Muscle layer of duodenum (tissue), 2 donors: ENCODE measurements around the gene ALLC.

ENCODE experiments used
- H3K27ac ChIP-seq: one replicate; pipeline ENCODE4 v1.7.0; 2013; ENCODE audit warnings: mild to moderate bottlenecking, low read length
- H3K27me3 ChIP-seq: one replicate; pipeline ENCODE4 v1.7.0; 2013; ENCODE audit warnings: low read depth, mild to moderate bottlenecking, control low read depth, low read length
- H3K36me3 ChIP-seq, 2 donors: one replicate each; pipeline ENCODE4 v1.7.0; 2013; ENCODE audit warnings: low read length in 2 of 2, control low read depth in 1 of 2, mild to moderate bottlenecking in 1 of 2; ENCODE audit not compliant: insufficient read depth in 2 of 2, control insufficient read depth in 1 of 2
- H3K4me1 ChIP-seq, 2 donors: one replicate each; pipeline ENCODE4 v1.7.0; 2013; ENCODE audit warnings: low read length in 2 of 2, mild to moderate bottlenecking in 2 of 2, control low read depth in 1 of 2, moderate library complexity in 1 of 2; ENCODE audit not compliant: insufficient read depth in 2 of 2, control insufficient read depth in 1 of 2
- H3K4me3 ChIP-seq, 2 donors: one replicate each; pipeline ENCODE4 v1.7.0; 2013; ENCODE audit warnings: low read length in 2 of 2, low read depth in 1 of 2, mild to moderate bottlenecking in 1 of 2
- H3K9me3 ChIP-seq, 2 donors: one replicate each; pipeline ENCODE4 v1.7.0; 2013; ENCODE audit warnings: low read length in 2 of 2, control low read depth in 1 of 2, mild to moderate bottlenecking in 1 of 2; ENCODE audit not compliant: control insufficient read depth in 1 of 2
- donor health status: healthy.

The ALLC gene

DNA sequence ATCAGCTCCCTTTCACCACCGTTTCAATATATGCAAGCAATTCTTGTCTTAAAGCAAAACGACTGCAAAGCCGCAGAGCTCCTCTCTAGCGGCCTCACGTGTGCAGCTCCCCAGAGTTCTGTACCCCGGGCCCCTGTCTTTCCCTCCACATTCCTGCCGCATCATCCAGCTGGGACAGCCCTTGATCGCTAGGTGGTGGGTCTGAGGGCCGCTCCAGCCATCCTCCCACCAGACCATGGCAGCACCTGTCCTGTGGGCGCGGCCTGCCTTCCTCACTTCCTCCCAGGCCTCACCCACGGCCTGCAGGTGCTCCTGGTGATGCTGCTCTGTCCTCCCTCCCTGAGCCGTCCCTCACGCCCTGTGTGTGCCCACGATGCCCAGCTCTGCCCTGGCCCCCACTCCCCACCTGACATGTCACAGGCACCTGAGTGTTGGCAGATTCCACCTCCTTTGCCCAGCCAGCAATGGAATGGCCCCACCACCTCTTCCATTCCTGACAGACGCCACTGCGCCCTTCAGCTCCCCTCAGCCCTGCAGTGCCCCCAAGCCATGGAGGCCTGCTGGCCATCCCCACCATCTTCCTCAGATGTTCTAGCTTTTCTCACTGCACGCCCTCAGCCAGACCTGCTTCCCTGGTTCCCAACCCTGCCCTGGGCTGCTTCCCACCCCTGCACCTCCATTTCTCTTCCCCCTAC is 15.3 kb upstream of the ALLC start:
- Histone ChIP-seq H3K27ac (no peak overlapping the region), H3K9me3 (no peaks in the 10 kb centered on the region), H3K27me3 (no peaks in the 10 kb centered on the region), H3K36me3 (no peaks in the 10 kb centered on the region), H3K4me3 (no peak overlapping the region), H3K4me1 (no peaks in the 10 kb centered on the region)

DNA sequence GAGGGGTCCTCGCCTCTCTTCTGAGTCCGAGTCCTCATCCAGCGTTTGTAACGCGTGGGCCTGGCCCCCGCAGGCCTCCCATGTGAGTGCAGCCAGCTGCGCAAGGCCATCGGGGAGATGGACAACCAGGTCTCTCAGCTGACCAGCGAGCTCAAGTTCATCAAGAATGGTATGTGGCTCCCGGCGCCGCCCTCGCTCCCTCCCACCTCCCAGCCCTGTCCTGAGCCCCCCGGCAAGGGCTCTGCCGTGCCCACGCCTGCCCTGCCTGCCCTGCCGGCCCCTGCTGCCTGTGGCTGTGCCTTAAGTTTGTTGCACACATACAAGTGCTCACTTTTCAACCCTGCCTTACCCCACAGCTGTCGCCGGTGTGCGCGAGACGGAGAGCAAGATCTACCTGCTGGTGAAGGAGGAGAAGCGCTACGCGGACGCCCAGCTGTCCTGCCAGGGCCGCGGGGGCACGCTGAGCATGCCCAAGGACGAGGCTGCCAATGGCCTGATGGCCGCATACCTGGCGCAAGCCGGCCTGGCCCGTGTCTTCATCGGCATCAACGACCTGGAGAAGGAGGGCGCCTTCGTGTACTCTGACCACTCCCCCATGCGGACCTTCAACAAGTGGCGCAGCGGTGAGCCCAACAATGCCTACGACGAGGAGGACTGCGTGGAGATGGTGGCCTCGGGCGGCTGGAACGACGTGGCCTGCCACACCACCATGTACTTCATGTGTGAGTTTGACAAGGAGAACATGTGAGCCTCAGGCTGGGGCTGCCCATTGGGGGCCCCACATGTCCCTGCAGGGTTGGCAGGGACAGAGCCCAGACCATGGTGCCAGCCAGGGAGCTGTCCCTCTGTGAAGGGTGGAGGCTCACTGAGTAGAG is 14.4 kb upstream of the ALLC start:
- no peaks in the 10 kb centered on the region for H3K4me1 ChIP-seq
- H3K36me3 ChIP-seq = no peaks in the 10 kb centered on the region
- no peaks in the 10 kb centered on the region for H3K9me3 ChIP-seq
- no peak overlapping the region for H3K4me3 ChIP-seq
- no peaks in the 10 kb centered on the region for H3K27me3 ChIP-seq
- H3K27ac ChIP-seq = no peak overlapping the region

DNA sequence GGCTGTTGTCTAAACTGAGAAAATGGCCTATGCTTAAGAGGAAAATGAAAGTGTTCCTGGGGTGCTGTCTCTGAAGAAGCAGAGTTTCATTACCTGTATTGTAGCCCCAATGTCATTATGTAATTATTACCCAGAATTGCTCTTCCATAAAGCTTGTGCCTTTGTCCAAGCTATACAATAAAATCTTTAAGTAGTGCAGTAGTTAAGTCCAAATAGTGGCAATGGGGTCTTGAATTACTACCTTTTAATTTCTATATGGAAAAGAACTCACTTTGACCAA is 13.8 kb upstream of the ALLC start:
- no peaks in the 10 kb centered on the region for H3K4me1 ChIP-seq
- H3K9me3 ChIP-seq = no peaks in the 10 kb centered on the region
- H3K27ac ChIP-seq = no peak overlapping the region
- no peak overlapping the region for H3K4me3 ChIP-seq
- H3K36me3 ChIP-seq = no peaks in the 10 kb centered on the region
- no peaks in the 10 kb centered on the region for H3K27me3 ChIP-seq

DNA sequence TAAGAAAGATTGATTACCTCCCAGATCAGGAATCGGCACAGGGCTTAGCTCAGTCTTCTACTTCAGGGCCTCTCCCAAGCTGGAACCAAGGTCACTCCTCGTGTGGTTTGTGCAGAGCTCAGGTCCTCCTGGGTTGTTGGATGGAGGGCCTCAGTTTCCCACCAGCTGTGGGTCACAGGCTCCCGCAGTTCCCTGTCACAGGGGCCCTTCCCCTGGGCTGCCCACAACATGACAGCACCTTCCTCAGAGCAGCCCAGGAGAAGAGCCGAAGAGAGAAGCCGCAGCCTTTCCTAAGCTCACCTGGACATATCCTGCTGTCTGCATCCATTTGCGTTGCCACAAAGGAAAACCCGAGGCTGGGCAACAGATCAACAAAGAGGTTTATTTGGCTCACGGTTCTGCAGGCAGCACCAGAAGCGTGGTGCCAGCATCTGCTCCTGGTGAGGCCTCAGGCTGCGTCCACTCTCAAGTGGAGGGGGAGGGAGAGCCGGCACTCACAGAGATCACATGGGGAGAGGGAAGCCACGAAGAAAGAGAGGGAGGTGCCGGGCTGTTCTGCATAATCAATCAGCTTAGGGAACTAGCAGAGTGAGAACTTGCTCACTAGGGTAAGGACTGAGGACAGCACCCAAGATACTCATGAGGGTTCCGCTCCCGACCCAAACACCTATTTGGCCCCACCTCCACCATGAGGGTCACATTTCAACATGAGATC is 13.0 kb upstream of the ALLC start:
- H3K27ac ChIP-seq = no peak overlapping the region
- no peaks in the 10 kb centered on the region for H3K4me1 ChIP-seq
- H3K9me3 ChIP-seq = no peaks in the 10 kb centered on the region
- H3K4me3 ChIP-seq = no peak overlapping the region
- H3K27me3 ChIP-seq = no peaks in the 10 kb centered on the region
- no peaks in the 10 kb centered on the region for H3K36me3 ChIP-seq

DNA sequence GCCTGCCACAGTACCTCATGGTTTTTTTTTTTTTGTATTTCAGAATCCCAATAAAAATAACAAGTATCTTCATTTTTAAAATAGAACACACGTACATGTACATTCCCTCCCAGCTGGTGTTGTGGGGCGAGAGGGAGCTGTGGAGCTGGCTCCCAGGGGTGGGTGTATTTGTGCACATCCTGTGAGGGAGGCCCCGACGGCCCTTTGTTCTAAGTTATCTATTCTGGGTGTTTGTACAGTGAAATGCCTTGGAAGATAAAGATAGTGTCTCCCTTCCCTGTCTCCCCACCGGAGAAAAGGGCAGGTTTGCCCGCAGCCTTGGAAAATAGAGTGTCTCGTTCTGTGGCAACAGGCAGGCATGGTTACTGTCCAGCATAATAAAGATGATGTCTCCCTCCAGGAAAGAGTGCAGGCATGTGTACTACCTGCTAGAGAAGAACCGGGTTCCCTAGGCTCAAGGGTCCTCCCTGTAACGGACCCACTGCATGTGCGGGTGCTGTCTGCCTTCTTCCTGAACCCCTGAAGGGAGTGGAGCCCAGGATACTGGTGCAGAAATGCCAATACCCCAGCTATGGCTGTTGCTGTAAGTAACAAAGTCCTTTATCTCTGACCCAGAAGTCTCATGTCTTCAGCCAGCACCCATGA is 12.1 kb upstream of the ALLC start:
- H3K27me3 ChIP-seq = no peaks in the 10 kb centered on the region
- H3K4me1 ChIP-seq = peaks cover 0 to 7% of the 10 kb centered on the region in 2 donors
- no peak overlapping the region for H3K27ac ChIP-seq
- no peak overlapping the region for H3K4me3 ChIP-seq
- H3K36me3 ChIP-seq = no peaks in the 10 kb centered on the region
- H3K9me3 ChIP-seq = no peaks in the 10 kb centered on the region

DNA sequence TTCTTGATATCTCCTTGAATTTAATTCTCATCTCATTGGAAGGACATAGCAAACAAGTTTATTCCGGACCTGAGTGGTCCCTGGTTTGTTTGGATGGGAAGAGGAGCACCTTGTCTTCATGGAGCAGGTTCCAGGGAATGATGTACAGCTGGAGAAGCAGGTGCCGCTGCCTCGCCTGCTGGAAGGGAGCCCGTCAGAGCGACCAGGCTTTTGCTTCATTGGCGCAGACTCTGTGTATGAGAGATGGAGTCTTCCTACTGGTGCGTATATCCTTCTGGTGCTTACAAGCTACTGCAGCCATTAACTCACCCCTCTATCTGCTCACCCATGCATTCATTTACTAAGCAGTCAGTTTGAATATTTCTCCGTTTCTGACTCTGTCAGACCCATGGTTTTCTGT is 11.6 kb upstream of the ALLC start:
- Histone ChIP-seq H3K27me3 (no peaks in the 10 kb centered on the region), H3K4me1 (peaks cover under 1 to 8% of the 10 kb centered on the region in 2 donors), H3K9me3 (no peaks in the 10 kb centered on the region), H3K27ac (no peak overlapping the region), H3K36me3 (no peaks in the 10 kb centered on the region), H3K4me3 (no peak overlapping the region)

DNA sequence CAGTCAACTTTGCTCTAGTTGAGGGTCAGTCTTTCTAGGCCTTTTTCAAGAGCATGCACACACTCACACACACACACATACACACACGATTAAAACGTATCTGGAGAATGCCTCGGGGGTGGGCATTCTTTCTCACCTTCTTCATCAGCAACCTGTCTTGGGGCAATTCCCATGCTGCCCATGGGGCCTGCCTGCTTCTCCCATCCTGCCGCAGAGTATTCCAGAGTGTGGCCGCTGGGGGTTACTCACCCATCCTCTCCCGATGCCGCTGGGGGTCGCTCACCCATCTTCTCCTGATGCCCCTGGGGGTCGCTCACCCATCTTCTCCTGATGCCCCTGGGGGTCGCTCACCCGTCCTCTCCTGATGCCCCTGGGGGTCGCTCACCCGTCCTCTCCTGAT is 10.8 kb upstream of the ALLC start:
- Histone ChIP-seq H3K27ac (no peak overlapping the region), H3K9me3 (no peaks in the 10 kb centered on the region), H3K36me3 (no peaks in the 10 kb centered on the region), H3K27me3 (no peaks in the 10 kb centered on the region), H3K4me1 (peaks cover 4 to 12% of the 10 kb centered on the region in 2 donors), H3K4me3 (no peak overlapping the region)

DNA sequence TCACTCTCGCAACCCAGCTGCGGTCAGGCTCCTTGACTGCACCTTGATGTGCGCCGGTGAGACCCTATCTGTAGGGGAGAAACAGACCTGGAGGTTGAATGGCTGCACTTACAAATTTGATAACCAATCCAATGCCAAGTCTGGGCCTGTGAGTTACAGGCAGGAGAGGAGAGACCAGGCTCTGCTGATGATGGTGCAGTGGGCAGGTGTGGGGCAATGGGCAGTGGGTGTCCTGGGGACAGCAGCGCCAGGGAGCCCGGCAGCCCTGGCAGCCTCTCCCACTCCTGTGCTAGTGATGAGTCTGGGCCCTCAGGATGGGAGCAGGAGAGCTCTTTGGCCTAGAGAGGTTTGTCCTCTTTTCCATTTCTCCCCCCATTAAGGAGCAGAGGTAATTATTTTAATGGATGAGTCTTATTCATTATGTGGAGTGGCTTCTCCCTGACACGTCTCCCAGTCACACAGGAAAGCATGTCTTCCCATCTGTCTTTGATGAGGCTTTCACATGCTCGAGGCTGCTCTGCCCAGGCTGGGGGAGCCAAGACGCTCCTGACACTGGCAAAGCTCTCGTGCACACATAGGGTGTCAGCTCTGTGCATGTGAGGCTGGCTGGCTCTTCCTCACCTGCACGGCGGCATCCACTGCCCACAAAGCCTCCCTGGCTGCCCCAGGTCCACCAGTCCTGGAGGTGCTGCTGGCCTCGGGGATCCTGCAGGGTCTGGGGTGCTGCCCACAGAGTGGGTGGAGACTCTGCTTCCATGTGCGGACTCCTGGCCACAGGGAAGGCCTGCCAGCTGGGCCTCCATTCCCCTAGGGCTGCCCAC is 10.0 kb upstream of the ALLC start:
- Histone ChIP-seq H3K4me3 (no peak overlapping the region), H3K4me1 (peaks cover 4 to 12% of the 10 kb centered on the region in 2 donors), H3K36me3 (no peaks in the 10 kb centered on the region), H3K27ac (no peak overlapping the region), H3K27me3 (no peaks in the 10 kb centered on the region), H3K9me3 (no peaks in the 10 kb centered on the region)

DNA sequence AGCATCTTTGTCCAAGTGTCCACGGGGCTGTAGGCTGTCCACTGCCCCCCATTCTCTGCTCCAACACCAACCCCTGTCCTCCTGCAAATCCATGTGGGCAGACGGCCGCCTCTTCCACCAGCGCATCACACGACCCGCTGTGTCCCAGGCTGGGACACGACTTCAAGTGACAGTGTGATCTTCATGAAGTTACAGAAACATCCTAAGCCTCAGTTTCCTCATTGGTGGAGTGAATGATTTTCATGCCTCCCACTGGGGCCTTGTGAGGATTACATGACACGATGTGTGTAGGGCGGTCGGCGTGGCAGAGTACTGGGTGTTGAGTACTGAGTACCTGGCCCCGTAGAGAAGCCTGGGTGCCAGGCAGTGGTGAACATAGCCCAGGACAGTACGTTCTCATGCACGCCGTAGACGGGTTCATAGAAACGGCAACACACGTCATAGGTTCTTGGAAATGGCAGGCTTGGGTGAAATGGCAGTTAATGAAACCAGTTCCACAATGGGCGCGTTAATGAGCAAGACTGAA is 9.3 kb upstream of the ALLC start:
- H3K9me3 ChIP-seq = no peaks in the 10 kb centered on the region

DNA sequence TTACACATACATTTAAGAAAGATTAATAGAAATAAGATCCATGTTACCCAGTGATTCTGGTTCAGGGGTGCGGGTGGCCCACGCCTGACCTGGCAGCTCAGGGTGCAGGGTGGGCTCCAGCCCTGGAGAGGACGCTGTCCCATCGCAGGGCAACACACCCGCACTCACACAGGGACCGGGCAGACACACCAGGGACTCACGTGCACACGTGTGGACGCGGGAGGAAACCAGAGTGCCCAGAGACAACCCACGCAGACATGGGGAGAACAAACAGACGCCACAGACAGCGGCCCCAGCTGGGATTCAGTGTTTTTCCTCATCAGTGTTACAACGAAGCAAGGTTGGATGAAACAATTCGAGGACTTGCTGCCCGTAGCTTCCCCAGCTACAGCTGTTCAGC is 8.4 kb upstream of the ALLC start:
- Histone ChIP-seq H3K36me3 (no peaks in the 10 kb centered on the region), H3K4me3 (no peak overlapping the region), H3K9me3 (no peaks in the 10 kb centered on the region), H3K4me1 (peaks cover 4 to 12% of the 10 kb centered on the region in 2 donors), H3K27ac (no peak overlapping the region), H3K27me3 (no peaks in the 10 kb centered on the region)

More for the DNA sequence above, 9.3 kb upstream of the ALLC start:
- Histone ChIP-seq H3K27ac (no peak overlapping the region), H3K4me3 (no peak overlapping the region), H3K36me3 (no peaks in the 10 kb centered on the region), H3K4me1 (peaks cover 4 to 12% of the 10 kb centered on the region in 2 donors), H3K27me3 (no peaks in the 10 kb centered on the region)
